ENCODE results near the gene RHOF. TPM values are rescaled to one million over a fixed set of nuclear protein-coding genes. Genes with fewer than 3 reads are reported as not detected.
A peak's percentile ranks its signal among the peaks of the same experiment; 100 is the strongest.

RHOF gene
- total RNA-seq, 1 experiment from 2014 or later: 36.7 TPM

GRCh38 chr12:121789233-121789781 is 4.2 kb downstream of the RHOF start:
- Mint-ChIP-seq H3K36me3 (ENCODE audit: insufficient read depth, unreplicated experiment) (peaks cover 46% of the 10 kb centered on the region), H3K27me3 (ENCODE audit: insufficient read depth, unreplicated experiment) (no peaks in the 10 kb centered on the region)

GRCh38 chr12:121788176-121788818 is 5.2 kb downstream of the RHOF start:
- no peak for DNase-seq
- no TSS peak for BruUV-seq (replicated peaks)
- H3K4me1 Mint-ChIP-seq (ENCODE audit: low read depth, unreplicated experiment): peaks cover 15% of the 10 kb centered on the region
- H3K27ac Mint-ChIP-seq (ENCODE audit: unreplicated experiment): peak overlapping the region; percentile 32
- peaks cover 39% of the 10 kb centered on the region for H3K36me3 Mint-ChIP-seq (ENCODE audit: insufficient read depth, unreplicated experiment)
- Histone ChIP-seq H3K4me3 (ENCODE audit: low read depth, low read length) (no peak overlapping the region), H3K27me3 (replicated peaks; ENCODE audit: control insufficient read depth, insufficient read depth, low read length) (no peaks in the 10 kb centered on the region), H3K4me1 (peaks cover 30% of the 10 kb centered on the region), H3K36me3 (ENCODE audit: control insufficient read depth, insufficient read depth, low read length) (no peaks in the 10 kb centered on the region; the same call in 1 of the 2 replicates), H3K9me3 (no peaks in the 10 kb centered on the region)
- ChIA-PET POLR2A (interaction anchor here (0.6 kb wide), 1 partner anchor 20 kb away, joined by 6 read pairs; no protein-coding TSS in a partner anchor), CTCF (interaction anchor here (0.7 kb wide), 1 partner anchor 10 kb away, joined by 5 read pairs; no protein-coding TSS in a partner anchor)
- H3K27me3 Mint-ChIP-seq (ENCODE audit: insufficient read depth, unreplicated experiment): no peaks in the 10 kb centered on the region
- no peak for TF ChIP-seq CTCF (IDR thresholded peaks at IDR 0.05; ENCODE audit: insufficient read depth in 1 of 2, low read depth in 1 of 2, low read length in 1 of 2, severe bottlenecking in 1 of 2, unreplicated experiment in 1 of 2)
- intact Hi-C loops (cut with micrococcal nuclease; ENCODE audit: unreplicated experiment): no loop called here
- H3K9me3 Mint-ChIP-seq (ENCODE audit: unreplicated experiment): no peaks in the 10 kb centered on the region
- H3K4me3 Mint-ChIP-seq (ENCODE audit: unreplicated experiment): no peak overlapping the region

More at GRCh38 chr12:121789233-121789781, 4.2 kb downstream of the RHOF start:
- ChIA-PET POLR2A (no interaction called here), CTCF (interaction anchor here (0.6 to 0.9 kb wide), 2 partner anchors 14 to 111 kb away, joined by 5 to 6 read pairs; no protein-coding TSS in a partner anchor)
- DNase-seq: no peak
- Mint-ChIP-seq H3K9me3 (ENCODE audit: unreplicated experiment) (no peaks in the 10 kb centered on the region), H3K4me1 (ENCODE audit: low read depth, unreplicated experiment) (peaks cover 8% of the 10 kb centered on the region), H3K4me3 (ENCODE audit: unreplicated experiment) (no peak overlapping the region), H3K27ac (ENCODE audit: unreplicated experiment) (no peak overlapping the region)
- BruUV-seq (replicated peaks): no TSS peak
- no peaks in the 10 kb centered on the region for H3K27me3 ChIP-seq (replicated peaks; ENCODE audit: control insufficient read depth, insufficient read depth, low read length)
- TF ChIP-seq CTCF (IDR thresholded peaks at IDR 0.05; ENCODE audit: insufficient read depth in 1 of 2, low read depth in 1 of 2, low read length in 1 of 2, severe bottlenecking in 1 of 2, unreplicated experiment in 1 of 2): no peak
- no peak overlapping the region for H3K4me3 ChIP-seq (ENCODE audit: low read depth, low read length)
- no peaks in the 10 kb centered on the region for H3K9me3 ChIP-seq
- H3K4me1 ChIP-seq: peaks cover 30% of the 10 kb centered on the region
- no peaks in the 10 kb centered on the region; the same call in 1 of the 2 replicates for H3K36me3 ChIP-seq (ENCODE audit: control insufficient read depth, insufficient read depth, low read length)
- intact Hi-C loops (cut with micrococcal nuclease; ENCODE audit: unreplicated experiment): no loop called here

GRCh38 chr12:121787063-121788025 is 6.1 kb downstream of the RHOF start:
- H3K27me3 Mint-ChIP-seq (ENCODE audit: insufficient read depth, unreplicated experiment): no peaks in the 10 kb centered on the region
- Histone ChIP-seq H3K4me3 (ENCODE audit: low read depth, low read length) (no peak overlapping the region), H3K36me3 (ENCODE audit: control insufficient read depth, insufficient read depth, low read length) (no peaks in the 10 kb centered on the region; the same call in 1 of the 2 replicates), H3K27me3 (replicated peaks; ENCODE audit: control insufficient read depth, insufficient read depth, low read length) (no peaks in the 10 kb centered on the region), H3K4me1 (peaks cover 23% of the 10 kb centered on the region), H3K9me3 (no peaks in the 10 kb centered on the region)
- no peak for DNase-seq
- POLR2A ChIA-PET: interaction anchor here (0.6 kb wide), 1 partner anchor 21 kb away, joined by 6 read pairs; no protein-coding TSS in a partner anchor
- H3K9me3 Mint-ChIP-seq (ENCODE audit: unreplicated experiment): no peaks in the 10 kb centered on the region
- intact Hi-C loops (cut with micrococcal nuclease; ENCODE audit: unreplicated experiment): no loop called here
- H3K36me3 Mint-ChIP-seq (ENCODE audit: insufficient read depth, unreplicated experiment): peaks cover 46% of the 10 kb centered on the region
- H3K27ac Mint-ChIP-seq (ENCODE audit: unreplicated experiment): no peak overlapping the region
- no TSS peak for BruUV-seq (replicated peaks)
- H3K4me1 Mint-ChIP-seq (ENCODE audit: low read depth, unreplicated experiment): peaks cover 24% of the 10 kb centered on the region
- TF ChIP-seq CTCF (IDR thresholded peaks at IDR 0.05; ENCODE audit: insufficient read depth in 1 of 2, low read depth in 1 of 2, low read length in 1 of 2, severe bottlenecking in 1 of 2, unreplicated experiment in 1 of 2): no peak
- CTCF ChIA-PET: interaction anchor here (0.6 to 0.7 kb wide), 2 partner anchors 9 to 612 kb away, joined by 3 to 5 read pairs; no protein-coding TSS in a partner anchor
- no peak overlapping the region for H3K4me3 Mint-ChIP-seq (ENCODE audit: unreplicated experiment)

Measured in Caco-2 (cell line).